Measurements from ENCODE around the gene LAMC2. TPM values are rescaled to one million over a fixed set of nuclear protein-coding genes. Genes with fewer than 3 reads are reported as not detected.

LAMC2 gene
- polyA plus RNA-seq, 3 donors = not detected

DNA sequence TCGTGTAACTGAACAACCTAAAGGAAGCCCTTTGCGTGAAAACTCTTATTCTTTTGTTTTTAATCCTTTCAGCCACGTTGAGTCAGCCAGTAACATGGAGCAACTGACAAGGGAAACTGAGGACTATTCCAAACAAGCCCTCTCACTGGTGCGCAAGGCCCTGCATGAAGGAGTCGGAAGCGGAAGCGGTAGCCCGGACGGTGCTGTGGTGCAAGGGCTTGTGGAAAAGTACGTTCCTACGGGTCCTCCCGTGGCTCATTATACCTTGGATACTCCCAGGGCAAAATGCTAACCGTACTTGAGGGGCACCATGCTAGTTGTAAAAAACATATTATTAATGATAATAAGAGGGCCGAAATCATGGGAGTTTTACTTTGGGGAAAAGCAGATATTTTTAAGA lies 49.4 kb downstream of the LAMC2 start:
- Histone ChIP-seq H3K9ac (ENCODE audit: insufficient read depth, low read length, poor library complexity, severe bottlenecking) (no peak overlapping the region), H3K4me2 (replicated peaks; ENCODE audit: extremely low read depth, low read length, poor library complexity, severe bottlenecking) (no peak overlapping the region), H3K27ac (ENCODE audit: low read depth in 1 of 2, low read length in 2 of 2) (no peak overlapping the region), H3K4me1 (ENCODE audit: control insufficient read depth in 1 of 2, insufficient read depth in 2 of 2, low read length in 2 of 2) (no peaks in the 10 kb centered on the region), H4K20me1 (ENCODE audit: insufficient read depth, low read length) (no peaks in the 10 kb centered on the region), H3K27me3 (ENCODE audit: control insufficient read depth in 2 of 2, insufficient read depth in 2 of 2, low read length in 2 of 2) (no peaks in the 10 kb centered on the region), H3K36me3 (replicated peaks in 1 of 2; ENCODE audit: control insufficient read depth in 1 of 2, insufficient read depth in 2 of 2, low read length in 2 of 2) (no peaks in the 10 kb centered on the region), H3K79me2 (ENCODE audit: insufficient read depth, low read length) (no peaks in the 10 kb centered on the region), H3K9me3 (replicated peaks in 1 of 2; ENCODE audit: control insufficient read depth in 1 of 2, insufficient read depth in 1 of 2, low read length in 2 of 2) (no peaks in the 10 kb centered on the region), H2AFZ (ENCODE audit: insufficient read depth, low read depth, low read length, poor library complexity, severe bottlenecking) (no peak overlapping the region), H3K4me3 (replicated peaks in 1 of 3; ENCODE audit: low read depth in 2 of 3, low read length in 3 of 3) (no peak overlapping the region)
- Mint-ChIP-seq H3K27me3 (ENCODE audit: low read depth in 3 of 3) (peaks cover 4 to 11% (median 9%) of the 10 kb centered on the region in 3 donors), H3K9me3 (peaks cover 0 to 3% (median 0%) of the 10 kb centered on the region in 7 donors), H3K27ac (no peak overlapping the region), H3K4me3 (peak overlapping the region in 1 of 2 donors; percentile 64), H3K36me3 (no peaks in the 10 kb centered on the region), H3K4me1 (peaks cover 9% of the 10 kb centered on the region)
- 92% methylated on average over 8 of the region's 14 CpGs for WGBS (ENCODE audit: insufficient coverage)
- no peak for DNase-seq
- TF ChIP-seq, protein P1, sequence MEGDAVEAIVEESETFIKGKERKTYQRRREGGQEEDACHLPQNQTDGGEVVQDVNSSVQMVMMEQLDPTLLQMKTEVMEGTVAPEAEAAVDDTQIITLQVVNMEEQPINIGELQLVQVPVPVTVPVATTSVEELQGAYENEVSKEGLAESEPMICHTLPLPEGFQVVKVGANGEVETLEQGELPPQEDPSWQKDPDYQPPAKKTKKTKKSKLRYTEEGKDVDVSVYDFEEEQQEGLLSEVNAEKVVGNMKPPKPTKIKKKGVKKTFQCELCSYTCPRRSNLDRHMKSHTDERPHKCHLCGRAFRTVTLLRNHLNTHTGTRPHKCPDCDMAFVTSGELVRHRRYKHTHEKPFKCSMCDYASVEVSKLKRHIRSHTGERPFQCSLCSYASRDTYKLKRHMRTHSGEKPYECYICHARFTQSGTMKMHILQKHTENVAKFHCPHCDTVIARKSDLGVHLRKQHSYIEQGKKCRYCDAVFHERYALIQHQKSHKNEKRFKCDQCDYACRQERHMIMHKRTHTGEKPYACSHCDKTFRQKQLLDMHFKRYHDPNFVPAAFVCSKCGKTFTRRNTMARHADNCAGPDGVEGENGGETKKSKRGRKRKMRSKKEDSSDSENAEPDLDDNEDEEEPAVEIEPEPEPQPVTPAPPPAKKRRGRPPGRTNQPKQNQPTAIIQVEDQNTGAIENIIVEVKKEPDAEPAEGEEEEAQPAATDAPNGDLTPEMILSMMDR (IDR thresholded peaks at IDR 0.05) = no peak
- intact Hi-C loops (cut with micrococcal nuclease) = loop anchor here in 1 of 2 donors (10.0 kb wide), 1 partner anchor 271 kb away; no protein-coding TSS in a partner anchor

DNA sequence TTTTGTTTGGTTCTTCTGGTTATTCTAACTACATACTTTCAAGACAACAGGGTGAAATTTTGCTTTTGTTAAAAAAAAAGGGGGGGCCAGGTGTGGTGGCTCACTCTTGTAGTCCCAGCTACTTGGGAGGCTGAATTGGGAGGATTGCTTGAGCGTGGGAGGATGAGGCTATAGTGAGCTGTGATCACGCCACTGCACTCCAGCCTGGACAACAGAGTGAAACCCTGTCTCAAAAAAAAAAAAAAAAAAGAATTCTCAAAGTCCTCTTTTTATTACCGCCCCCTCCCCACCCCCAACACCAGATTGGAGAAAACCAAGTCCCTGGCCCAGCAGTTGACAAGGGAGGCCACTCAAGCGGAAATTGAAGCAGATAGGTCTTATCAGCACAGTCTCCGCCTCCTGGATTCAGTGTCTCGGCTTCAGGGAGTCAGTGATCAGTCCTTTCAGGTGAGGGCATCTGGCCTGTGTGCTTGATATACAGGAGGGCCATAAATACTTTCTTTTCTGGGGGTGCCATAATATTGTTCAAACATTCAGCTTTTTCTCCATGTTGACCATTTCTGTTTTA lies 50.2 kb downstream of the LAMC2 start:
- H3K4me2 ChIP-seq (replicated peaks; ENCODE audit: extremely low read depth, low read length, poor library complexity, severe bottlenecking) = no peak overlapping the region
- no peak overlapping the region for H3K9ac ChIP-seq (ENCODE audit: insufficient read depth, low read length, poor library complexity, severe bottlenecking)
- H3K79me2 ChIP-seq (ENCODE audit: insufficient read depth, low read length) = no peaks in the 10 kb centered on the region
- H3K4me3 Mint-ChIP-seq = no peak overlapping the region
- peaks cover 9% of the 10 kb centered on the region for H3K4me1 Mint-ChIP-seq
- intact Hi-C loops (cut with micrococcal nuclease) = loop anchor here in 1 of 2 donors (10.0 kb wide), 1 partner anchor 271 kb away; no protein-coding TSS in a partner anchor
- WGBS (ENCODE audit: insufficient coverage) = no CpG with 5 or more reads among the region's 6 CpGs
- H3K9me3 Mint-ChIP-seq = peaks cover 0 to 3% (median 0%) of the 10 kb centered on the region in 7 donors
- H3K36me3 ChIP-seq (replicated peaks in 1 of 2; ENCODE audit: control insufficient read depth in 1 of 2, insufficient read depth in 2 of 2, low read length in 2 of 2) = no peaks in the 10 kb centered on the region
- TF ChIP-seq, protein P1 (IDR thresholded peaks at IDR 0.05) = no peak
- no peaks in the 10 kb centered on the region for H3K36me3 Mint-ChIP-seq
- H3K4me3 ChIP-seq (replicated peaks in 1 of 3; ENCODE audit: low read depth in 2 of 3, low read length in 3 of 3) = no peak overlapping the region
- no peaks in the 10 kb centered on the region for H3K9me3 ChIP-seq (replicated peaks in 1 of 2; ENCODE audit: control insufficient read depth in 1 of 2, insufficient read depth in 1 of 2, low read length in 2 of 2)
- no peak overlapping the region for H3K27ac ChIP-seq (ENCODE audit: low read depth in 1 of 2, low read length in 2 of 2)
- H3K4me1 ChIP-seq (ENCODE audit: control insufficient read depth in 1 of 2, insufficient read depth in 2 of 2, low read length in 2 of 2) = no peaks in the 10 kb centered on the region
- H2AFZ ChIP-seq (ENCODE audit: insufficient read depth, low read depth, low read length, poor library complexity, severe bottlenecking) = no peak overlapping the region
- no peaks in the 10 kb centered on the region for H3K27me3 ChIP-seq (ENCODE audit: control insufficient read depth in 2 of 2, insufficient read depth in 2 of 2, low read length in 2 of 2)
- no peak overlapping the region for H3K27ac Mint-ChIP-seq
- H4K20me1 ChIP-seq (ENCODE audit: insufficient read depth, low read length) = no peaks in the 10 kb centered on the region
- H3K27me3 Mint-ChIP-seq (ENCODE audit: low read depth in 3 of 3) = peaks cover 4 to 11% (median 11%) of the 10 kb centered on the region in 3 donors
- no peak for DNase-seq
